ENCODE results near the gene KSR2.

Gene KSR2

GRCh38 chr12:117518594-117519270 lies 450.1 kb downstream of the KSR2 start:
- no peak for TF ChIP-seq CTCF (IDR thresholded peaks at IDR 0.05; ENCODE audit: low read depth, low read length)
- DNase-seq (ENCODE audit: low read depth in 2 of 2), result no peak
- H3K4me3 ChIP-seq (replicated peaks in 1 of 2; ENCODE audit: low read depth in 2 of 2, low read length in 2 of 2), result no peak overlapping the region

- no peak for TF ChIP-seq CTCF (IDR thresholded peaks at IDR 0.05; ENCODE audit: low read depth, low read length)
- no peak overlapping the region for H3K4me3 ChIP-seq (replicated peaks in 1 of 2; ENCODE audit: low read depth in 2 of 2, low read length in 2 of 2)
- no peak for DNase-seq (ENCODE audit: low read depth in 2 of 2)
Measured at GRCh38 chr12:117517219-117517739, 451.5 kb downstream of the KSR2 start.

- H3K4me3 ChIP-seq (replicated peaks in 1 of 2; ENCODE audit: low read depth in 2 of 2, low read length in 2 of 2), result no peak overlapping the region
- no peak for DNase-seq (ENCODE audit: low read depth in 2 of 2)
Measured at GRCh38 chr12:117516034-117516433, 452.8 kb downstream of the KSR2 start.

GRCh38 chr12:117514016-117514415 lies 454.8 kb downstream of the KSR2 start:
- no peak for DNase-seq (ENCODE audit: low read depth in 2 of 2)
- no peak for TF ChIP-seq CTCF (IDR thresholded peaks at IDR 0.05; ENCODE audit: low read depth, low read length)
- H3K4me3 ChIP-seq (replicated peaks in 1 of 2; ENCODE audit: low read depth in 2 of 2, low read length in 2 of 2), result no peak overlapping the region

More at GRCh38 chr12:117516034-117516433, 452.8 kb downstream of the KSR2 start:
- TF ChIP-seq CTCF (IDR thresholded peaks at IDR 0.05; ENCODE audit: low read depth, low read length), result no peak

GRCh38 chr12:117513353-117513752 lies 455.4 kb downstream of the KSR2 start:
- no peak overlapping the region for H3K4me3 ChIP-seq (replicated peaks in 1 of 2; ENCODE audit: low read depth in 2 of 2, low read length in 2 of 2)
- no peak for DNase-seq (ENCODE audit: low read depth in 2 of 2)
- no peak for TF ChIP-seq CTCF (IDR thresholded peaks at IDR 0.05; ENCODE audit: low read depth, low read length)

- no peak overlapping the region for H3K4me3 ChIP-seq (replicated peaks in 1 of 2; ENCODE audit: low read depth in 2 of 2, low read length in 2 of 2)
- no peak for DNase-seq (ENCODE audit: low read depth in 2 of 2)
- TF ChIP-seq CTCF (IDR thresholded peaks at IDR 0.05; ENCODE audit: low read depth, low read length), result no peak
Measured at GRCh38 chr12:117508468-117508867, 460.3 kb downstream of the KSR2 start.

- TF ChIP-seq CTCF (IDR thresholded peaks at IDR 0.05; ENCODE audit: low read depth, low read length), result no peak
- H3K4me3 ChIP-seq (replicated peaks in 1 of 2; ENCODE audit: low read depth in 2 of 2, low read length in 2 of 2), result no peak overlapping the region
- no peak for DNase-seq (ENCODE audit: low read depth in 2 of 2)
Measured at GRCh38 chr12:117507548-117507947, 461.2 kb downstream of the KSR2 start.
